Endometrium (tissue), 2 donors: ENCODE measurements around the gene GCSH.

Experiments
- FAIRE-seq: peaks from 2 replicates; lab custom pipeline; 2012; peaks lifted over from hg19 to GRCh38; lab: Jason Lieb, UNC
- donor health status: control.
- donor health status: control.

The GCSH gene

GRCh38 chr16:81101702-81102101 is 5.5 kb upstream of the GCSH start:
- FAIRE-seq: no peak

GRCh38 chr16:81099958-81100357 is 3.8 kb upstream of the GCSH start:
- FAIRE-seq: no peak

- no peak for FAIRE-seq
These were observed 1.0 kb upstream of the GCSH start for GRCh38 chr16:81097230-81097629.

GRCh38 chr16:81096715-81097208 is 567 bp upstream of the GCSH start:
- no peak for FAIRE-seq

GRCh38 chr16:81095653-81095952 is 592 bp downstream of the GCSH start:
- FAIRE-seq: no peak

GRCh38 chr16:81094771-81095251 is 1.4 kb downstream of the GCSH start:
- no peak for FAIRE-seq

GRCh38 chr16:81088836-81089235 is 7.4 kb downstream of the GCSH start:
- no peak for FAIRE-seq

GRCh38 chr16:81081014-81081413 is 15.2 kb downstream of the GCSH start:
- no peak for FAIRE-seq

- no peak for FAIRE-seq
These were observed 16.0 kb downstream of the GCSH start for GRCh38 chr16:81080233-81080632.

GRCh38 chr16:81077076-81077940 is 18.9 kb downstream of the GCSH start, which contains the start of gene C16orf46:
Gene C16orf46 (minus strand): TSS chr16:81077238. CDS start chr16:81063955, 13,283 bp downstream.
- FAIRE-seq: no peak

GRCh38 chr16:81076566-81077075 is 19.6 kb downstream of the GCSH start:
- peak; percentile 29 for FAIRE-seq

GRCh38 chr16:81073560-81074330 is 22.4 kb downstream of the GCSH start:
- FAIRE-seq: no peak

GRCh38 chr16:81071805-81072204 is 24.4 kb downstream of the GCSH start:
- no peak for FAIRE-seq

- no peak for FAIRE-seq
These were observed 25.2 kb downstream of the GCSH start for GRCh38 chr16:81070979-81071378.

GRCh38 chr16:81069063-81069462 is 27.1 kb downstream of the GCSH start:
- no peak for FAIRE-seq

- peak; percentile 18 for FAIRE-seq
These were observed 29.0 kb downstream of the GCSH start for GRCh38 chr16:81067166-81067565.

GRCh38 chr16:81066681-81067080 is 29.5 kb downstream of the GCSH start:
- no peak for FAIRE-seq

- FAIRE-seq: no peak
These were observed 34.2 kb downstream of the GCSH start for GRCh38 chr16:81061871-81062608.

- FAIRE-seq: no peak
These were observed 34.9 kb downstream of the GCSH start for GRCh38 chr16:81061307-81061640.

GRCh38 chr16:81060576-81061306 is 35.5 kb downstream of the GCSH start:
- FAIRE-seq: no peak

GRCh38 chr16:81053761-81054160 is 42.4 kb downstream of the GCSH start:
- no peak for FAIRE-seq

GRCh38 chr16:81042821-81043220 is 53.4 kb downstream of the GCSH start:
- FAIRE-seq: no peak
